ENCODE data around the gene COPS8. TPM values are rescaled to one million over a fixed set of nuclear protein-coding genes. Genes with fewer than 3 reads are reported as not detected.
A peak's percentile ranks its signal among the peaks of the same experiment; 100 is the strongest.

Gene COPS8
- total RNA-seq (2014; rRNA removed; shearing (Covaris generic)) = 193 and 280 TPM in 2 replicates

GRCh38 chr2:237085248-237086221, at the start of gene COPS8:
TSS of gene COPS8 (plus strand) at chr2:237085889. CDS start at chr2:237085965, 76 bp downstream.
- H3K27ac ChIP-seq = peak within 1 kb of the TSS; percentile 70
- no peaks in the 10 kb centered on the region for H3K27me3 ChIP-seq (replicated peaks)
- H3K9me3 ChIP-seq (replicated peaks) = no peaks in the 10 kb centered on the region
- peaks cover 28% of the 10 kb centered on the region for H3K36me3 ChIP-seq
- H3K4me1 ChIP-seq (replicated peaks) = 0 out of 2 replicates have a peak, but pooled peaks cover 3% of the 10 kb centered on the region
- DNase-seq (ENCODE audit: low read depth in 1 of 2, low spot score in 2 of 2) = peak; percentile 90 to 96
- peak within 1 kb of the TSS; percentile 78 for H3K4me3 ChIP-seq

- Histone ChIP-seq H3K27ac (no peak overlapping the region), H3K4me3 (no peak overlapping the region), H3K27me3 (replicated peaks) (no peaks in the 10 kb centered on the region), H3K36me3 (no peaks in the 10 kb centered on the region), H3K4me1 (replicated peaks) (peaks cover 18% of the 10 kb centered on the region), H3K9me3 (replicated peaks) (no peaks in the 10 kb centered on the region)
- DNase-seq (ENCODE audit: low read depth in 1 of 2, low spot score in 2 of 2) = no peak
Observed at GRCh38 chr2:237039301-237040031, 46.2 kb upstream of the COPS8 start.

GRCh38 chr2:237041231-237041630, 44.5 kb upstream of the COPS8 start:
- H3K27ac ChIP-seq = no peak overlapping the region
- no peaks in the 10 kb centered on the region for H3K27me3 ChIP-seq (replicated peaks)
- peaks cover 21% of the 10 kb centered on the region for H3K4me1 ChIP-seq (replicated peaks)
- H3K4me3 ChIP-seq = no peak overlapping the region
- H3K36me3 ChIP-seq = no peaks in the 10 kb centered on the region
- no peaks in the 10 kb centered on the region for H3K9me3 ChIP-seq (replicated peaks)
- no peak for DNase-seq (ENCODE audit: low read depth in 1 of 2, low spot score in 2 of 2)

- Histone ChIP-seq H3K9me3 (replicated peaks) (no peaks in the 10 kb centered on the region), H3K27me3 (replicated peaks) (no peaks in the 10 kb centered on the region), H3K4me3 (no peak overlapping the region), H3K4me1 (replicated peaks) (peaks cover 20% of the 10 kb centered on the region), H3K27ac (no peak overlapping the region), H3K36me3 (no peaks in the 10 kb centered on the region)
- DNase-seq (ENCODE audit: low read depth in 1 of 2, low spot score in 2 of 2) = no peak
Observed at GRCh38 chr2:237042101-237042500, 43.6 kb upstream of the COPS8 start.

- DNase-seq (ENCODE audit: low read depth in 1 of 2, low spot score in 2 of 2) = no peak
- no peaks in the 10 kb centered on the region for H3K27me3 ChIP-seq (replicated peaks)
- H3K4me3 ChIP-seq = no peak overlapping the region
- no peak overlapping the region for H3K27ac ChIP-seq
- peaks cover 20% of the 10 kb centered on the region for H3K4me1 ChIP-seq (replicated peaks)
- no peaks in the 10 kb centered on the region for H3K36me3 ChIP-seq
- no peaks in the 10 kb centered on the region for H3K9me3 ChIP-seq (replicated peaks)
Observed at GRCh38 chr2:237043866-237044265, 41.8 kb upstream of the COPS8 start.

- H3K4me1 ChIP-seq (replicated peaks) = peaks cover 20% of the 10 kb centered on the region
- DNase-seq (ENCODE audit: low read depth in 1 of 2, low spot score in 2 of 2) = no peak
- no peak overlapping the region for H3K27ac ChIP-seq
- H3K9me3 ChIP-seq (replicated peaks) = no peaks in the 10 kb centered on the region; the same call in 1 of the 2 replicates
- no peaks in the 10 kb centered on the region for H3K27me3 ChIP-seq (replicated peaks)
- H3K36me3 ChIP-seq = no peaks in the 10 kb centered on the region
- no peak overlapping the region for H3K4me3 ChIP-seq
Observed at GRCh38 chr2:237044281-237044680, 41.4 kb upstream of the COPS8 start.

- Histone ChIP-seq H3K9me3 (replicated peaks) (no peaks in the 10 kb centered on the region; the same call in 1 of the 2 replicates), H3K27ac (peak overlapping the region; percentile 43), H3K27me3 (replicated peaks) (no peaks in the 10 kb centered on the region), H3K36me3 (no peaks in the 10 kb centered on the region), H3K4me3 (no peak overlapping the region), H3K4me1 (replicated peaks) (peaks cover 20% of the 10 kb centered on the region)
- peak in 1 of 2 experiments; percentile 36 for DNase-seq (ENCODE audit: low read depth in 1 of 2, low spot score in 2 of 2)
Observed at GRCh38 chr2:237045449-237045848, 40.2 kb upstream of the COPS8 start.

- Histone ChIP-seq H3K27me3 (replicated peaks) (no peaks in the 10 kb centered on the region), H3K27ac (no peak overlapping the region), H3K9me3 (replicated peaks) (no peaks in the 10 kb centered on the region; the same call in 1 of the 2 replicates), H3K4me1 (replicated peaks) (peaks cover 27% of the 10 kb centered on the region), H3K36me3 (no peaks in the 10 kb centered on the region), H3K4me3 (no peak overlapping the region)
- no peak for DNase-seq (ENCODE audit: low read depth in 1 of 2, low spot score in 2 of 2)
Observed at GRCh38 chr2:237048595-237048994, 37.1 kb upstream of the COPS8 start.

GRCh38 chr2:237051861-237052260, 33.8 kb upstream of the COPS8 start:
- no peaks in the 10 kb centered on the region for H3K27me3 ChIP-seq (replicated peaks)
- H3K4me1 ChIP-seq (replicated peaks) = peaks cover 6% of the 10 kb centered on the region
- no peak overlapping the region for H3K4me3 ChIP-seq
- DNase-seq (ENCODE audit: low read depth in 1 of 2, low spot score in 2 of 2) = no peak
- H3K9me3 ChIP-seq (replicated peaks) = no peaks in the 10 kb centered on the region; the same call in 1 of the 2 replicates
- H3K36me3 ChIP-seq = no peaks in the 10 kb centered on the region
- H3K27ac ChIP-seq = no peak overlapping the region

- no peaks in the 10 kb centered on the region for H3K36me3 ChIP-seq
- H3K9me3 ChIP-seq (replicated peaks) = no peaks in the 10 kb centered on the region; the same call in 1 of the 2 replicates
- DNase-seq (ENCODE audit: low read depth in 1 of 2, low spot score in 2 of 2) = no peak
- peaks cover 6% of the 10 kb centered on the region for H3K4me1 ChIP-seq (replicated peaks)
- no peaks in the 10 kb centered on the region for H3K27me3 ChIP-seq (replicated peaks)
- H3K27ac ChIP-seq = no peak overlapping the region
- H3K4me3 ChIP-seq = no peak overlapping the region
Observed at GRCh38 chr2:237053066-237053465, 32.6 kb upstream of the COPS8 start.

- H3K36me3 ChIP-seq = no peaks in the 10 kb centered on the region
- DNase-seq (ENCODE audit: low read depth in 1 of 2, low spot score in 2 of 2) = no peak
- no peaks in the 10 kb centered on the region for H3K27me3 ChIP-seq (replicated peaks)
- H3K9me3 ChIP-seq (replicated peaks) = no peaks in the 10 kb centered on the region; the same call in 1 of the 2 replicates
- no peak overlapping the region for H3K4me3 ChIP-seq
- H3K4me1 ChIP-seq (replicated peaks) = peaks cover 10% of the 10 kb centered on the region
- H3K27ac ChIP-seq = no peak overlapping the region
Observed at GRCh38 chr2:237055386-237056100, 30.1 kb upstream of the COPS8 start.

GRCh38 chr2:237056287-237056875, 29.3 kb upstream of the COPS8 start:
- Histone ChIP-seq H3K4me1 (replicated peaks) (peaks cover 19% of the 10 kb centered on the region), H3K4me3 (no peak overlapping the region), H3K27ac (no peak overlapping the region), H3K27me3 (replicated peaks) (no peaks in the 10 kb centered on the region), H3K36me3 (no peaks in the 10 kb centered on the region), H3K9me3 (replicated peaks) (no peaks in the 10 kb centered on the region; the same call in 1 of the 2 replicates)
- no peak for DNase-seq (ENCODE audit: low read depth in 1 of 2, low spot score in 2 of 2)

- Histone ChIP-seq H3K4me3 (no peak overlapping the region), H3K36me3 (no peaks in the 10 kb centered on the region), H3K9me3 (replicated peaks) (no peaks in the 10 kb centered on the region; the same call in 1 of the 2 replicates), H3K4me1 (replicated peaks) (peaks cover 23% of the 10 kb centered on the region), H3K27ac (no peak overlapping the region), H3K27me3 (replicated peaks) (no peaks in the 10 kb centered on the region)
- DNase-seq (ENCODE audit: low read depth in 1 of 2, low spot score in 2 of 2) = no peak
Observed at GRCh38 chr2:237057107-237057506, 28.6 kb upstream of the COPS8 start.

Measured in SJSA1 (cell line).